ENCODE data around the gene VRK3. TPM values are rescaled to one million over a fixed set of nuclear protein-coding genes. Genes with fewer than 3 reads are reported as not detected.

The VRK3 gene
- total RNA-seq, 3 donors from 2014 or later (not counting 1 experiment from before 2014, with no cell fraction given): 82.7 to 105 (median 93.7) TPM

GRCh38 chr19:49981603-49982593, 43.3 kb downstream of the VRK3 start:
- 94% methylated on average over 21 of the region's 21 CpGs for WGBS (ENCODE audit: insufficient coverage)
- Mint-ChIP-seq H3K36me3 (no peaks in the 10 kb centered on the region), H3K27me3 (ENCODE audit: low read depth in 2 of 2) (no peaks in the 10 kb centered on the region), H3K4me1 (peaks cover 8 to 9% of the 10 kb centered on the region in 2 donors), H3K4me3 (no peak overlapping the region), H3K27ac (no peak overlapping the region), H3K9me3 (no peaks in the 10 kb centered on the region)
- Histone ChIP-seq H3K4me1 (ENCODE audit: control insufficient read depth, insufficient read depth, low read length) (peaks cover 7% of the 10 kb centered on the region), H3K27ac (ENCODE audit: low read length) (no peak overlapping the region), H3K27me3 (ENCODE audit: control insufficient read depth, insufficient read depth, low read length) (no peaks in the 10 kb centered on the region), H3K36me3 (ENCODE audit: control insufficient read depth, insufficient read depth, low read length) (peaks cover 39% of the 10 kb centered on the region), H3K4me3 (ENCODE audit: low read length) (no peak overlapping the region), H3K9me3 (ENCODE audit: control insufficient read depth, insufficient read depth, low read length) (no peaks in the 10 kb centered on the region)
- intact Hi-C loops (cut with micrococcal nuclease): no loop called here
- TF ChIP-seq CTCF (IDR thresholded peaks at IDR 0.05): no peak
- no peak for ATAC-seq
- no peak for DNase-seq

- TF ChIP-seq CTCF (IDR thresholded peaks at IDR 0.05): no peak
- Mint-ChIP-seq H3K27ac (no peak overlapping the region), H3K9me3 (no peaks in the 10 kb centered on the region), H3K36me3 (no peaks in the 10 kb centered on the region), H3K4me1 (peaks cover 0 to 5% of the 10 kb centered on the region in 2 donors), H3K4me3 (no peak overlapping the region), H3K27me3 (ENCODE audit: low read depth in 2 of 2) (no peaks in the 10 kb centered on the region)
- DNase-seq (no peak), ATAC-seq (no peak)
- Histone ChIP-seq H3K9me3 (ENCODE audit: control insufficient read depth, insufficient read depth, low read length) (no peaks in the 10 kb centered on the region), H3K27ac (ENCODE audit: low read length) (no peak overlapping the region), H3K27me3 (ENCODE audit: control insufficient read depth, insufficient read depth, low read length) (no peaks in the 10 kb centered on the region), H3K4me3 (ENCODE audit: low read length) (no peak overlapping the region), H3K36me3 (ENCODE audit: control insufficient read depth, insufficient read depth, low read length) (peaks cover 40% of the 10 kb centered on the region), H3K4me1 (ENCODE audit: control insufficient read depth, insufficient read depth, low read length) (peaks cover 1% of the 10 kb centered on the region)
- WGBS (ENCODE audit: insufficient coverage): 94% methylated on average over 11 of the region's 11 CpGs
- intact Hi-C loops (cut with micrococcal nuclease): no loop called here
Measured at GRCh38 chr19:49978324-49978723, 46.8 kb downstream of the VRK3 start.

GRCh38 chr19:49977881-49978280, 47.3 kb downstream of the VRK3 start:
- Histone ChIP-seq H3K4me1 (ENCODE audit: control insufficient read depth, insufficient read depth, low read length) (no peaks in the 10 kb centered on the region), H3K27me3 (ENCODE audit: control insufficient read depth, insufficient read depth, low read length) (no peaks in the 10 kb centered on the region), H3K27ac (ENCODE audit: low read length) (no peak overlapping the region), H3K9me3 (ENCODE audit: control insufficient read depth, insufficient read depth, low read length) (no peaks in the 10 kb centered on the region), H3K36me3 (ENCODE audit: control insufficient read depth, insufficient read depth, low read length) (peaks cover 40% of the 10 kb centered on the region), H3K4me3 (ENCODE audit: low read length) (no peak overlapping the region)
- no peak for DNase-seq
- intact Hi-C loops (cut with micrococcal nuclease): no loop called here
- H3K36me3 Mint-ChIP-seq: no peaks in the 10 kb centered on the region
- H3K27me3 Mint-ChIP-seq (ENCODE audit: low read depth in 2 of 2): no peaks in the 10 kb centered on the region
- TF ChIP-seq CTCF (IDR thresholded peaks at IDR 0.05): no peak
- no peak for ATAC-seq
- no peaks in the 10 kb centered on the region for H3K9me3 Mint-ChIP-seq
- peaks cover 0 to 4% of the 10 kb centered on the region in 2 donors for H3K4me1 Mint-ChIP-seq
- no peak overlapping the region for H3K4me3 Mint-ChIP-seq
- WGBS (ENCODE audit: insufficient coverage): 95% methylated on average over 18 of the region's 18 CpGs
- H3K27ac Mint-ChIP-seq: no peak overlapping the region
